ENCODE measurements around the gene TPO.

DNA sequence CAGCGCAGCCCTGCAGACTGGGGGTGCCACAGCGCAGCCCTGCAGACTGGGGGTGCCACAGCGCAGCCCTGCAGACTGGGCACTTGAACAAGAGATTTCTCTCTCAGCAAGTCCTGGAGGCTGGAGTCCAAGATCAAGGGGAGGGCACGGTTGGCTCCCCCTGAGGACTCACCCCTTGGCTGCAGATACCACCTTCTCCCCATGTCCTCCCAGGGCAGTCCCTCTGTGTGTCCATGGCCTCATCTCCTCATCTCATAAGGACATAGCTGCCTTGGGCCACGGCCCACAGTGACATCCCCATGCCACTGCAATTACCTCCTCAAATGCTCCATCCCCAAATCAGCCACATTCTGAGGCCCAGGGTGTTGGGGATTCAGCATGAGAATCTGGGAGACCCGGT lies 98.2 kb downstream of the TPO start:
- TF ChIP-seq CTCF (conservative IDR thresholded peaks at IDR 0.05 in 1 of 2, IDR thresholded peaks at IDR 0.05 in 1 of 2; ENCODE audit: extremely low read depth in 1 of 2, insufficient read depth in 1 of 2, low read depth in 1 of 2, low read length in 2 of 2) (no peak), EZH2 (IDR thresholded peaks at IDR 0.05; ENCODE audit: borderline replicate concordance, low read length) (no peak)

Measured in mammary epithelial cell (primary cell).